Measurements from ENCODE around the gene LRRC39.

The LRRC39 gene

DNA sequence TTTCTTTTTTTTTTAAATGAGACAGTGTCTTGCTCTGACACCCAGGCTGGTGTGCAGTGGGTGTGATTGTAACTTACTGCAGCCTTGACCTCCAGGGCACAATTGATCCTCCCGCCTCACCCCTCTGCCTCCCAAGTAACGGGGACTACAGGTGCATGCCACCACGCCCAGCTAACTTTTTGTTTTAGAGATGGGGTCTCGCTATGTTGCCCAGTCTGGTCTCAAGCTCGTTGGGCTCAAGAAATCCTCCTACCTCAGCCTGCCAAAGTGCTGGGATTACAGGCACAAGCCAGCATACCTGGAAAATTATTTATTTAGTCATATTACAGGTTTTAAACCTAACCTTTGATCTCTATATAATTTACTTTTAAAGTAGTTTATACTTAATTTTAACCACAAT lies 13.4 kb downstream of the LRRC39 start:
- intact Hi-C loops (cut with DNase I; ENCODE audit: low total_unique reads): no loop called here
- no peak for DNase-seq
- Histone ChIP-seq H3K27me3 (no peaks in the 10 kb centered on the region), H3K9me3 (no peaks in the 10 kb centered on the region), H3K27ac (no peak overlapping the region), H3K4me3 (no peak overlapping the region), H3K36me3 (no peaks in the 10 kb centered on the region), H3K4me1 (peaks cover 0 to 9% (median 4%) of the 10 kb centered on the region in 4 donors)
- TF ChIP-seq CTCF (IDR thresholded peaks at IDR 0.05): no peak

DNA sequence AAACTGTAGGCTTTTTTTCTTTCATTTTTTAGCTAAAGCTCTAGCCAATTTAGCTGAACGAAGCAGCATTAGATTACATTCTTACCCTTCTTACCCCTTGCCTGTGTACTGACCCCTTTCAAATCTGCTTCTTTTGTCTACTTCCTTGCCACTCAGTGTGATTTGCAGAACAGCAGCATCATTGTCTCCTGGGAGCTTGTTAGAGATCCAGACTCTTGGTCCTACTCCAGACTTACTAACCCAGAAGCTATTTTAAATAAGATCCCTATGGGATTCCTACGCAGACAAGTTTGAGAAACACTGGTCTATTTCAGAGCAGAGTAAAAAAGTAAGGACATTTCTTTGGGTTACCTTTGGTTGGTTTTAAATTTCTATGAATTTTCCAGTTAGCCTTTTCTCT lies 13.8 kb downstream of the LRRC39 start:
- H3K36me3 ChIP-seq: no peaks in the 10 kb centered on the region
- H3K4me3 ChIP-seq: no peak overlapping the region
- H3K4me1 ChIP-seq: peaks cover 0 to 9% (median 4%) of the 10 kb centered on the region in 4 donors
- no peaks in the 10 kb centered on the region for H3K27me3 ChIP-seq
- intact Hi-C loops (cut with DNase I; ENCODE audit: low total_unique reads): no loop called here
- DNase-seq: no peak
- TF ChIP-seq CTCF (IDR thresholded peaks at IDR 0.05): no peak
- H3K27ac ChIP-seq: no peak overlapping the region
- H3K9me3 ChIP-seq: no peaks in the 10 kb centered on the region

GRCh38 chr1:100162881-100163280 lies 15.2 kb downstream of the LRRC39 start:
- no peak for DNase-seq
- intact Hi-C loops (cut with DNase I; ENCODE audit: low total_unique reads): no loop called here

GRCh38 chr1:100152271-100152670 lies 25.8 kb downstream of the LRRC39 start:
- H3K4me3 ChIP-seq: no peak overlapping the region
- H3K4me1 ChIP-seq: no peaks in the 10 kb centered on the region
- intact Hi-C loops (cut with DNase I; ENCODE audit: low total_unique reads): no loop called here
- peaks cover 21 to 29% (median 28%) of the 10 kb centered on the region in 3 donors for H3K36me3 ChIP-seq
- no peaks in the 10 kb centered on the region for H3K9me3 ChIP-seq
- no peak overlapping the region for H3K27ac ChIP-seq
- DNase-seq: no peak
- TF ChIP-seq CTCF (IDR thresholded peaks at IDR 0.05): no peak
- H3K27me3 ChIP-seq: no peaks in the 10 kb centered on the region

More at GRCh38 chr1:100162881-100163280, 15.2 kb downstream of the LRRC39 start:
- no peak for TF ChIP-seq CTCF (IDR thresholded peaks at IDR 0.05)
- Histone ChIP-seq H3K4me1 (peaks cover 0 to 9% (median 4%) of the 10 kb centered on the region in 4 donors), H3K4me3 (no peak overlapping the region), H3K27ac (no peak overlapping the region), H3K27me3 (no peaks in the 10 kb centered on the region), H3K9me3 (no peaks in the 10 kb centered on the region), H3K36me3 (no peaks in the 10 kb centered on the region)

DNA sequence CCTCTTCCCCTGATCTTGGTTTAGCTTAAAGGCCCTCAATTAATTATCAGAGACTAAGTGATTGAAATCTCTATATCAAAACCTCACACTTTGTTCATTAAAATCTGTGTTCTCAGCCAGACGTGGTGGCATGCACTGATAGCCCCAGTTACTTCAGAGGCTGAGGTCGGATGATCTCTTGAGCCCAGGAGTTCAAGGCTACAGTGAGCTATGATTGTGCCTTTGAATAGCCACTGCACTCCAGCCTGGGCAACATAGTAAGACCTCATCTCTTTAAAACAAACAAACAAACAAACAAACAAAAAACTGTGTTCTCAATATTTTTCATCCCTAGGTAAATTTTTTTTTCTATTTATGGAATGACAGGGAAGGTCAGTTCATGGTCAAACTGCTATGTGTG lies 26.4 kb downstream of the LRRC39 start:
- TF ChIP-seq CTCF (IDR thresholded peaks at IDR 0.05): no peak
- H3K36me3 ChIP-seq: peaks cover 27 to 35% (median 33%) of the 10 kb centered on the region in 3 donors

GRCh38 chr1:100147875-100148274 lies 30.2 kb downstream of the LRRC39 start:
- Histone ChIP-seq H3K9me3 (no peaks in the 10 kb centered on the region), H3K27ac (no peak overlapping the region), H3K27me3 (no peaks in the 10 kb centered on the region), H3K4me1 (no peaks in the 10 kb centered on the region), H3K4me3 (no peak overlapping the region), H3K36me3 (peaks cover 61 to 73% (median 67%) of the 10 kb centered on the region in 3 donors)
- DNase-seq: no peak
- TF ChIP-seq CTCF (IDR thresholded peaks at IDR 0.05): no peak
- intact Hi-C loops (cut with DNase I; ENCODE audit: low total_unique reads): loop anchor here (10.0 kb wide), 1 partner anchor 77 kb away; no protein-coding TSS in a partner anchor

More for the DNA sequence above, 26.4 kb downstream of the LRRC39 start:
- no peak for DNase-seq
- Histone ChIP-seq H3K27me3 (no peaks in the 10 kb centered on the region), H3K4me3 (no peak overlapping the region), H3K4me1 (no peaks in the 10 kb centered on the region), H3K27ac (no peak overlapping the region), H3K9me3 (no peaks in the 10 kb centered on the region)
- intact Hi-C loops (cut with DNase I; ENCODE audit: low total_unique reads): no loop called here
